KG1 (cell line): ENCODE results near the gene RAB29.
"Not testable (repeated sequence)": the region's sequence is repeated elsewhere in the genome, so short reads cannot be mapped to it uniquely, and the experiment has no call there.

ENCODE experiments used
- DNase-seq: peaks from one replicate; lab custom pipeline; 2025; lab: John Stamatoyannopoulos, UW

The RAB29 gene

GRCh38 chr1:205720740-205721139 lies 54.5 kb downstream of the RAB29 start:
- DNase-seq: not testable (repeated sequence)

GRCh38 chr1:205719762-205720161 lies 55.5 kb downstream of the RAB29 start:
- no peak for DNase-seq

- DNase-seq: no peak
Observed at GRCh38 chr1:205719015-205719414, 56.3 kb downstream of the RAB29 start.
